ENCODE data around the gene ASTL.

The ASTL gene

GRCh38 chr2:96129528-96130120, 8.7 kb downstream of the ASTL start:
- no peak for DNase-seq

GRCh38 chr2:96128456-96128855, 9.8 kb downstream of the ASTL start:
- DNase-seq: no peak

GRCh38 chr2:96124406-96125265, 13.7 kb downstream of the ASTL start:
- DNase-seq: peak; percentile 54 to 89

GRCh38 chr2:96123936-96124335, 14.4 kb downstream of the ASTL start:
- DNase-seq: no peak

- no peak for DNase-seq
These were observed 15.0 kb downstream of the ASTL start for GRCh38 chr2:96123290-96123689.

- DNase-seq: no peak
These were observed 15.9 kb downstream of the ASTL start for GRCh38 chr2:96122391-96122790.

GRCh38 chr2:96121414-96121813, 16.9 kb downstream of the ASTL start:
- no peak for DNase-seq

- peak in 1 of 2 donors; percentile 41 for DNase-seq
These were observed 17.3 kb downstream of the ASTL start for GRCh38 chr2:96120991-96121390.

GRCh38 chr2:96120091-96120720, 18.1 kb downstream of the ASTL start:
- DNase-seq: peak; percentile 75 to 92

- DNase-seq: no peak
These were observed 18.9 kb downstream of the ASTL start for GRCh38 chr2:96119389-96119751.

GRCh38 chr2:96118698-96119388, 19.5 kb downstream of the ASTL start:
- no peak for DNase-seq

GRCh38 chr2:96117701-96118588, 20.4 kb downstream of the ASTL start:
- DNase-seq: no peak

GRCh38 chr2:96116879-96117533, 21.3 kb downstream of the ASTL start:
- peak; percentile 52 to 78 for DNase-seq

GRCh38 chr2:96116424-96116878, 21.9 kb downstream of the ASTL start, which contains the start of gene ADRA2B:
TSS of gene ADRA2B (minus strand) at chr2:96116571. CDS start at chr2:96116149, 422 bp downstream.
- DNase-seq: peak in 1 of 2 donors; percentile 53

GRCh38 chr2:96115631-96116423, 22.5 kb downstream of the ASTL start:
- DNase-seq: no peak

GRCh38 chr2:96114903-96115581, 23.3 kb downstream of the ASTL start:
- no peak for DNase-seq

- DNase-seq: no peak
These were observed 23.8 kb downstream of the ASTL start for GRCh38 chr2:96114546-96114902.

- no peak for DNase-seq
These were observed 24.4 kb downstream of the ASTL start for GRCh38 chr2:96113951-96114350.

- no peak for DNase-seq
These were observed 25.0 kb downstream of the ASTL start for GRCh38 chr2:96113367-96113677.
